Measurements from ENCODE around the gene ELOVL7.
"Not testable (repeated sequence)": the region's sequence is repeated elsewhere in the genome, so short reads cannot be mapped to it uniquely, and the experiment has no call there.

ELOVL7 gene

GRCh38 chr5:60795424-60795950 lies 48.6 kb downstream of the ELOVL7 start:
- not testable (repeated sequence) for DNase-seq (ENCODE audit: low read depth)

GRCh38 chr5:60794691-60795090 lies 49.4 kb downstream of the ELOVL7 start:
- no peak for DNase-seq (ENCODE audit: low read depth)

- no peak for DNase-seq (ENCODE audit: low read depth)
These were observed 51.6 kb downstream of the ELOVL7 start for GRCh38 chr5:60792438-60792837.

GRCh38 chr5:60789551-60789950 lies 54.5 kb downstream of the ELOVL7 start:
- no peak for DNase-seq (ENCODE audit: low read depth)

GRCh38 chr5:60788863-60789513 lies 55.1 kb downstream of the ELOVL7 start:
- no peak for DNase-seq (ENCODE audit: low read depth)

GRCh38 chr5:60779466-60779865 lies 64.6 kb downstream of the ELOVL7 start:
- DNase-seq (ENCODE audit: low read depth), result no peak

- DNase-seq (ENCODE audit: low read depth), result no peak
These were observed 67.7 kb downstream of the ELOVL7 start for GRCh38 chr5:60776343-60776742.

GRCh38 chr5:60765019-60765709 lies 78.9 kb downstream of the ELOVL7 start:
- DNase-seq (ENCODE audit: low read depth), result no peak

GRCh38 chr5:60763061-60763460 lies 81.0 kb downstream of the ELOVL7 start:
- DNase-seq (ENCODE audit: low read depth), result no peak

GRCh38 chr5:60754495-60754894 lies 89.6 kb downstream of the ELOVL7 start:
- DNase-seq (ENCODE audit: low read depth), result no peak

- no peak for DNase-seq (ENCODE audit: low read depth)
These were observed 99.4 kb downstream of the ELOVL7 start for GRCh38 chr5:60744682-60745081.

- no peak for DNase-seq (ENCODE audit: low read depth)
These were observed 100.4 kb downstream of the ELOVL7 start for GRCh38 chr5:60743511-60744314.

GRCh38 chr5:60740322-60740721 lies 103.7 kb downstream of the ELOVL7 start:
- no peak for DNase-seq (ENCODE audit: low read depth)

- DNase-seq (ENCODE audit: low read depth), result no peak
These were observed 105.1 kb downstream of the ELOVL7 start for GRCh38 chr5:60738933-60739332.

GRCh38 chr5:60738461-60738860 lies 105.6 kb downstream of the ELOVL7 start:
- DNase-seq (ENCODE audit: low read depth), result no peak

- not testable (repeated sequence) for DNase-seq (ENCODE audit: low read depth)
These were observed 113.2 kb downstream of the ELOVL7 start for GRCh38 chr5:60730858-60731257.

- no peak for DNase-seq (ENCODE audit: low read depth)
These were observed 116.9 kb downstream of the ELOVL7 start for GRCh38 chr5:60727033-60727679.

- no peak for DNase-seq (ENCODE audit: low read depth)
These were observed 119.9 kb downstream of the ELOVL7 start for GRCh38 chr5:60724126-60724525.

GRCh38 chr5:60722416-60722815 lies 121.7 kb downstream of the ELOVL7 start:
- no peak for DNase-seq (ENCODE audit: low read depth)

GRCh38 chr5:60719329-60719728 lies 124.7 kb downstream of the ELOVL7 start:
- no peak for DNase-seq (ENCODE audit: low read depth)

- no peak for DNase-seq (ENCODE audit: low read depth)
These were observed 125.7 kb downstream of the ELOVL7 start for GRCh38 chr5:60718166-60718892.
